22Rv1 (cell line): ENCODE measurements around the gene PTPRD.

Source experiments
- CTCF ChIP-seq: fragments of 450-650 bp; IDR thresholded peaks from 2 replicates; pipeline ENCODE4 v1.5.1; 2017; ENCODE audit warnings: mild to moderate bottlenecking
- ZFX ChIP-seq: fragments of 450-650 bp; IDR thresholded peaks from 2 replicates; pipeline ENCODE4 v1.6.1; 2017; ENCODE audit warnings: antibody characterized with exemption, borderline replicate concordance

- TF ChIP-seq CTCF = no peak
- no peak for TF ChIP-seq ZFX
These were observed 1717.5 kb downstream of the PTPRD start for GRCh38 chr9:8895106-8895860.
